ENCODE data around the gene WDR48. TPM values are rescaled to one million over a fixed set of nuclear protein-coding genes. Genes with fewer than 3 reads are reported as not detected.

Gene WDR48
- total RNA-seq (2014; rRNA removed; shearing (Covaris generic)) (40.3 and 54.3 TPM in 2 replicates), polyA plus RNA-seq (2016; fragmentation: Nextera tagmentation; extraction: Ambion mirVana) (20.8 and 27.2 TPM in 2 replicates)
- long read RNA-seq, transcript WDR48-201 (19 exons, 3,707 nt): major isoform, 5 of 22 reads
- long read RNA-seq, partial matches to known transcripts: 15 of 22 reads
- long read RNA-seq, other reads (novel, unspliced or antisense): 2 of 22 reads

- TF ChIP-seq EZH2 (IDR thresholded peaks at IDR 0.05; ENCODE audit: low read depth, unreplicated experiment) (no peak), ZNF331 (CRISPR knock-in tag; IDR thresholded peaks at IDR 0.05; ENCODE audit: low read depth) (no peak), POLR2AphosphoS5 (IDR thresholded peaks at IDR 0.05; ENCODE audit: low read depth) (peak; percentile 99), REST (IDR thresholded peaks at IDR 0.05; ENCODE audit: unreplicated experiment) (peak; percentile 12), CREB1 (CRISPR knock-in tag; IDR thresholded peaks at IDR 0.05; ENCODE audit: low read depth) (peak; percentile 95), EZH2phosphoT487 (IDR thresholded peaks at IDR 0.05; ENCODE audit: unreplicated experiment) (no peak)
- TF ChIP-seq, protein P1, sequence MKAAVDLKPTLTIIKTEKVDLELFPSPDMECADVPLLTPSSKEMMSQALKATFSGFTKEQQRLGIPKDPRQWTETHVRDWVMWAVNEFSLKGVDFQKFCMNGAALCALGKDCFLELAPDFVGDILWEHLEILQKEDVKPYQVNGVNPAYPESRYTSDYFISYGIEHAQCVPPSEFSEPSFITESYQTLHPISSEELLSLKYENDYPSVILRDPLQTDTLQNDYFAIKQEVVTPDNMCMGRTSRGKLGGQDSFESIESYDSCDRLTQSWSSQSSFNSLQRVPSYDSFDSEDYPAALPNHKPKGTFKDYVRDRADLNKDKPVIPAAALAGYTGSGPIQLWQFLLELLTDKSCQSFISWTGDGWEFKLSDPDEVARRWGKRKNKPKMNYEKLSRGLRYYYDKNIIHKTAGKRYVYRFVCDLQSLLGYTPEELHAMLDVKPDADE (IDR thresholded peaks at IDR 0.05): peak; percentile 72
- H3K79me2 ChIP-seq (replicated peaks; ENCODE audit: insufficient read depth): peaks cover 45% of the 10 kb centered on the region
- H3K4me3 Mint-ChIP-seq: peak within 1 kb of the TSS; percentile 99
- peak within 1 kb of the TSS; percentile 97 for H3K27ac Mint-ChIP-seq
- ATAC-seq: peak; percentile 94
- peak; percentile 97 for DNase-seq (ENCODE audit: low spot score)
- peak within 1 kb of the TSS; percentile 89 for H3K27ac ChIP-seq (ENCODE audit: low read depth)
- no peaks in the 10 kb centered on the region for H3K27me3 ChIP-seq (ENCODE audit: insufficient read depth)
- no peaks in the 10 kb centered on the region for H3K36me3 Mint-ChIP-seq (ENCODE audit: low read depth)
- H3K9me2 ChIP-seq (ENCODE audit: insufficient read depth): no peaks in the 10 kb centered on the region
- H3K27me3 Mint-ChIP-seq (ENCODE audit: insufficient read depth, low read depth, poor library complexity): peaks cover 2% of the 10 kb centered on the region
- H3K9me3 Mint-ChIP-seq: no peaks in the 10 kb centered on the region; the same call in 2 of the 3 replicates
- peak within 1 kb of the TSS; percentile 70 for H3K4me3 ChIP-seq
- no peaks in the 10 kb centered on the region for H3K36me3 ChIP-seq (ENCODE audit: insufficient read depth)
- H3K4me1 ChIP-seq (ENCODE audit: insufficient read depth): no peaks in the 10 kb centered on the region
- peaks cover 19% of the 10 kb centered on the region; the same call in 1 of the 2 replicates for H4K20me1 ChIP-seq (replicated peaks; ENCODE audit: insufficient read depth)
- peaks cover 10% of the 10 kb centered on the region; the same call in 1 of the 3 replicates for H3K4me1 Mint-ChIP-seq
- peak within 1 kb of the TSS; percentile 72; the same call in 1 of the 2 replicates for H2AFZ ChIP-seq
- peak within 1 kb of the TSS; percentile 80 for H3K4me2 ChIP-seq
- H3F3A ChIP-seq (replicated peaks; ENCODE audit: low read depth): no peaks in the 10 kb centered on the region
Observed at GRCh38 chr3:39051649-39052561, at the start of gene WDR48, which contains the start of gene SCN11A. Gene WDR48 (plus strand): TSS chr3:39052016. CDS start chr3:39052026, 10 bp downstream. Gene SCN11A (minus strand): TSS chr3:39051944. CDS start chr3:38950362, 101,582 bp downstream.

GRCh38 chr3:39005295-39005694, 46.5 kb upstream of the WDR48 start:
- Histone ChIP-seq H3K4me1 (ENCODE audit: insufficient read depth) (peaks cover 5% of the 10 kb centered on the region; the same call in 1 of the 2 replicates), H2AFZ (peak overlapping the region; percentile 34; the same call in 1 of the 2 replicates), H3K36me3 (ENCODE audit: insufficient read depth) (no peaks in the 10 kb centered on the region), H4K20me1 (replicated peaks; ENCODE audit: insufficient read depth) (no peaks in the 10 kb centered on the region), H3K27me3 (ENCODE audit: insufficient read depth) (no peaks in the 10 kb centered on the region), H3K9me2 (ENCODE audit: insufficient read depth) (no peaks in the 10 kb centered on the region; the same call in 1 of the 2 replicates), H3K4me2 (no peak overlapping the region), H3F3A (replicated peaks; ENCODE audit: low read depth) (no peaks in the 10 kb centered on the region), H3K27ac (ENCODE audit: low read depth) (no peak overlapping the region), H3K4me3 (no peak overlapping the region), H3K79me2 (replicated peaks; ENCODE audit: insufficient read depth) (no peaks in the 10 kb centered on the region)
- no peak overlapping the region for H3K4me3 Mint-ChIP-seq
- no peaks in the 10 kb centered on the region for H3K27me3 Mint-ChIP-seq (ENCODE audit: insufficient read depth, low read depth, poor library complexity)
- DNase-seq (ENCODE audit: low spot score) (no peak), ATAC-seq (no peak)
- TF ChIP-seq STAT1 (IDR thresholded peaks at IDR 0.05; ENCODE audit: unreplicated experiment): no peak
- 0 out of 3 replicates have a peak, but pooled peaks cover 5% of the 10 kb centered on the region for H3K9me3 Mint-ChIP-seq
- no peak overlapping the region for H3K27ac Mint-ChIP-seq
- H3K4me1 Mint-ChIP-seq: peaks cover 7% of the 10 kb centered on the region
- no peaks in the 10 kb centered on the region for H3K36me3 Mint-ChIP-seq (ENCODE audit: low read depth)

All from GM23338 (cell line).